Embryonic facial prominence (tissue), 1 donor: ENCODE measurements around the gene STARD4.

ENCODE experiments used
- DNase-seq: peaks from one replicate; pipeline ENCODE4 v3.0.0-alpha.2; 2016; ENCODE audit errors: extremely low spot score

Gene STARD4

DNA sequence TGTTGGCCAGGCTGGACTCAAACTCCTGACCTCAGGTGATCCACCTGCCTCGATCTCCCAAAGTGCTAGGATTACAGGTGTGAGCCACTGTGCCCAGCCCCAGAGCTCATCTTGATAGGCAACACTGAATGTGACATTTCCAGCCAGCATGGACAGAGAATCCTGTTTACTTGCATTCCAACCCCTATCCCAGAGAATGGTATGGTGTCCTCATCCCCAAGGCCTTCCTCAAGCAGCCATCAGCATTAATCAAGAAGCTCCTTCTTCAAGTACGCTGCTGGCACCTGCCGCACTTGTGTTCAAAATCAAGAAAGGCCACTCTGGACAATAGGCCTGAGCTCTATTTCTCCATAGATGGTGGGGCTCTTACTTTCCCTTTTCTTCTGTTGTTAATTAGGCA lies 40.2 kb downstream of the STARD4 start:
- DNase-seq = no peak

- no peak for DNase-seq
These were observed 42.4 kb downstream of the STARD4 start for GRCh38 chr5:111469903-111470302.

- no peak for DNase-seq
These were observed 42.9 kb downstream of the STARD4 start for GRCh38 chr5:111469293-111469896.

GRCh38 chr5:111463311-111463710 lies 49.0 kb downstream of the STARD4 start:
- no peak for DNase-seq

GRCh38 chr5:111461934-111462333 lies 50.4 kb downstream of the STARD4 start:
- no peak for DNase-seq

- DNase-seq = no peak
These were observed 51.1 kb downstream of the STARD4 start for GRCh38 chr5:111461255-111461671.

GRCh38 chr5:111454776-111455175 lies 57.6 kb downstream of the STARD4 start:
- no peak for DNase-seq

DNA sequence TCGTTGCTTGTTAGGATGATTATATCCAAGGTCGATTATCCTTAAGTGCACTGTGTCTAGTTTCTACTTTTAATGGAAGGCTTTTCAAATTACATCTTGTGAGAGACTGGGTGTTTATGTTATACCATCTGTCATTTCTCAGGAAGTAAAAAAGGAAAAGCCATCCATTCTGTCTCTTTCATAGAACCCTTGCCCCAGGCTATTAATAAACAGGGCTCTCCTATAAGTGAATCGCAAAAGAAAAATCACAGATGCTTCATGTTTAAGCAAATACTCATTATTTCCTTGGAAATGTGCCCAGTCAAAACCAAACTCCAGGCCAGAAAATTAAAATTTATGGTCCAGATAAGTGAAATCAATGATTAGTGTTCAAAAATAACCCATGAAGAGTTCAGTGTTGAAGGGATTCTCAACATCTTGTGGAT lies 58.1 kb downstream of the STARD4 start:
- DNase-seq = no peak

- no peak for DNase-seq
These were observed 58.6 kb downstream of the STARD4 start for GRCh38 chr5:111453747-111454146.

DNA sequence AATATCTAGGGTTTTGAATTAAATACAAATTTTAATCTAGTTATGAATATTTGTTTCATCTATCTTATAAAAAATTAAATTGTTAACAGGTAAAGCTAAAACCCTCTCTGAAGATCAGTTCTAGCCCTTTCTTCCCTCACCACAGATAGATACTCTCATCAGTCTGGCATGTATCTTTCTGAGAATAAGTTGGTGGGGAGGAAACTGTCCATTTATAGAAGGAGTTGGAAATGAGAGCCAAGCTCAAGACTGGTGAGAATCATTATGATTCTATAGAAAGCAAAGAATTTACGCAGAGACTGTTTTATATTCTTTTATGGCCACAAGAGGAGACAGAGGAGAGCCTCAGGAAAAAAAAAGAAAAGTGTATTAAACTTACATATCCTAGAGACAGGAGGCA lies 59.0 kb downstream of the STARD4 start:
- DNase-seq = no peak

- DNase-seq = no peak
These were observed 64.5 kb downstream of the STARD4 start for GRCh38 chr5:111447822-111448221.

- DNase-seq = no peak
These were observed 65.2 kb downstream of the STARD4 start for GRCh38 chr5:111447099-111447498.
